ENCODE measurements around the gene RAB3IL1.

DNA sequence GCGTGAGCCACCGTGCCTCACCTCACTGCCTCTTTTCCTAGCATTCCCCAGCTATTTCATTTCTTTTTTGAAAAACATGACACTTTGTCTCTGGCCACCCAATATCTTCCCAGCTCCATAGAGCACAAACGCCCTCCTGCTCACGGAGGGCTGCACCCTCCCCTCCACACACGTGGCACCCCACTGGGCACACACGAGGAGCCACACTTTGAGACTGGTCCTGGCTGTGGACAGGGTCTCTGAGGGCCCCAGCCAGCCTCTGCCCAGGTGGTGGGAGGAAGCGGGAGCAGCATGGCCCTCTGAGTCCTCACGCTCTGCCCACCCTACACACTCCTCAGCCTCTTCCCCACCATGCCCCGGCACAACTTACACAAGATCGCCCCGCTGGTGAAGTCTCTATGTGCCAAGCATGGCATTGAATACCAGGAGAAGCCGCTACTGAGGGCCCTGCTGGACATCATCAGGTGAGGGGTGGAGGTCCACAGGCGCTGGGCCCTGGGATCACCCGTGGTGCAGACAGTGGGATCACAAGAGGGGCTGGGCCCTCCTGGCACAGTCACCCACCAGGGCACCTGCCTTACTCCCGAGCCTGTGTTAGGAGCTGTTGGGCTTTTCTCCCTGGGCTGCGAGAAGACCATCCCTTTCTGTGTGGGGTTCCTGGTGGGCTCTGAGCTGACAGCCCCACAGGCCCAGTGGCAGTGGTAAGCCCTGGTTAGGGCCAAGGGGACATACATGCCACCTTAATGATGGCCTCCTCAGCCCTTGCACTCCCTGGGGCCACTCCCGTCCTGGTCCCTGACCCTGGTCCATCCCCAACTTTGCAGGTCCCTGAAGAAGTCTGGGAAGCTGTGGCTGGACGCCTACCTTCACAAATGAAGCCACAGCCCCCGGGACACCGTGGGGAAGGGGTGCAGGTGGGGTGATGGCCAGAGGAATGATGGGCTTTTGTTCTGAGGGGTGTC, 52.3 kb downstream of the RAB3IL1 start:
- TF ChIP-seq POLR2A (IDR thresholded peaks at IDR 0.05; ENCODE audit: low read depth, low read length) (no peak), POLR2AphosphoS5 (IDR thresholded peaks at IDR 0.05; ENCODE audit: low read depth, low read length) (no peak), SPI1 (IDR thresholded peaks at IDR 0.05; ENCODE audit: low read depth, low read length) (no peak), TAF1 (IDR thresholded peaks at IDR 0.05; ENCODE audit: low read depth, low read length) (no peak), POU2F2 (IDR thresholded peaks at IDR 0.05; ENCODE audit: low read depth, low read length) (no peak), PAX5 (IDR thresholded peaks at IDR 0.05; ENCODE audit: insufficient read depth, low read length, severe bottlenecking) (no peak)

Measured in GM12891 (cell line).